Muscle of arm (tissue), 12 donors: Measurements from ENCODE around the gene PARD3B. TPM values are rescaled to one million over a fixed set of nuclear protein-coding genes. Genes with fewer than 3 reads are reported as not detected.

Source experiments
- DNase-seq: peaks from one replicate; pipeline ENCODE4 v3.0.0-alpha.2; 2013
- polyA plus RNA-seq, 12 donors: library from polyadenylated mRNA; unstranded; fragments of 120-200 nt; gene quantifications; one replicate each; pipeline ENCODE4 v1.2.1, GENCODE V29; 2013; ENCODE audit not compliant: insufficient read length in 12 of 12

The PARD3B gene
- polyA plus RNA-seq, 12 donors: 7.3 to 12.2 (median 8.5) TPM; not detected in 1

- no peak for DNase-seq
Measured at GRCh38 chr2:204583773-204584172, 38.5 kb downstream of the PARD3B start.

GRCh38 chr2:204585930-204586329 is 40.7 kb downstream of the PARD3B start:
- DNase-seq: no peak

- no peak for DNase-seq
Measured at GRCh38 chr2:204586444-204587180, 41.3 kb downstream of the PARD3B start.

GRCh38 chr2:204590063-204590462 is 44.8 kb downstream of the PARD3B start:
- no peak for DNase-seq

- DNase-seq: no peak
Measured at GRCh38 chr2:204591225-204591624, 46.0 kb downstream of the PARD3B start.

- DNase-seq: no peak
Measured at GRCh38 chr2:204604061-204604460, 58.8 kb downstream of the PARD3B start.

DNA sequence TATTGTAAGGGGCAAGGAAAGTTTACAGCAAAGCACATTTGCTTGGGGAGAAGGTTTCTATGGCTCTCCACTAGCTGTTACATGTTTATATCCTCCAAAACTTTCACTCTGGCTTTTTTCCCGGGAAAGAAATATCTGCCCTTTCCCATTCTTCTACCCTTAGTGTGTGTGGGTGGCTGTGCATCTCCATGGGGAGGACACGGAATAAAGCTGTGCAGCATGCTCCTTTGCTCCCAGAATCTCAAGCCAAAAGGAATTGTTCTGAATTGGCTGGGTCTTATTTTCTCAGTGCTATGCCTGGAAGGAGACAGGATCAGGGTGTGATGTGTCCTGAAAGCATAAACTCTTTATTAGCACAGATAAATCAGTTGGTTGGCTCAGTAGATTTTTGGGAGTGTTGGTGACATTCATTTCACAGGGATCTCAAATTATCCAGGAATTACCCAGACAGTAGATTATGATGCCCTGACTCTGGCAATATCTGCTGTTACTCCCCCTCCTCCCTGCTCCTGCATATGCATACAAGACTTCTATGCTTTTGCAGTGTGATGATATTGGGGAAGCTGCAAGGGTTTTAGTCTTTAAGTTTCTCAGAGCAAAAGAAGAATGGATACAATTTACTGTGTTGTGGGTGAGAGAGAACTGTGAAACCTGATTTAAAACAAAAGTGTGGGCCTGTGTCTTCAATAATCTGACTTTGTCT is 63.1 kb downstream of the PARD3B start:
- DNase-seq: peak; percentile 77

DNA sequence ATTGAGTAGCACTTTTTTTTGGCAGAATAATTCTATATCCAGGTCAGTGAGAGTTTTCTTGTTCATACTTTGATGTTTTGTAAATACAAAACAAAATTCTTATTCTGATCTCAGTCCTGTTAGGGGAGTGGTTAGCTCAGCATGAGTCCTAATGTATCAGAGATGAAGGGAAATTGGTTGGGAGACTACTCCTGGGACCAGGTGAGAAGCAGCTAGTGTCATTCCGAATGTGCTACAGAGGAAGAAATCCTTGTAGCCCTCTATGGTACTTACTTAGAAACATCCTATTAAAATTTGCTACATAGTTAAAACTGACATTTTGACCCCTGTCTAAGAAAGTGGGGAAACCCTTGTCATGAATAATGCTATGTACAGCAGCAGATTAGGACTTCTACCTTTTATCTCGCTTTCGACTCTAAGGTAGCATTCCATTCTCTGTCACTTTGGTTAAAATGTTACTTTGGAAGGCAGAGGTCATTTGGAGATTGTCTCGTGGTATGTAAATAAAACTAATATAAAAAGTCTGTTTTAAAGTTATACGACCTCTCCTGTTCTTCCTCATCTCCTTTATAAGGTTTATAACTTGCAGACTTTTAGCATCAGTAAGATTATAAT is 65.8 kb downstream of the PARD3B start:
- no peak for DNase-seq

DNA sequence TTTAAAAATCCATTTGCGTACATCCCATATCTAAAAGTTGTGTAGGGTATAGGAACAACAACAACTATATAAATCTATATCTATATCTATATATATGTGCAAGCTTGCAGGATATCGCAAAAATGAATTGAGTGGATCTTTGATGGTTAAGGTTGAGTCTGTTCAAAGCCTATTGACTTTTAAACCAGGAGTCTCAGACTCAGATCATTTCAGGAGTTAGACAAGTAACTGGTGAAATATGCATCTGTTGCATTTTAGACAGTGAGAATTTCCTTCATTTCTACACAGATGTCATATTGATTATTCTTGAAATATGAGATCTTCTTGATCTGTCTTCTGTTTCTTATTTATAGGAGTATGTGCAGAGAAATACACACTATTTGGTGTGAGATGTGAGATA is 66.5 kb downstream of the PARD3B start:
- DNase-seq: no peak

GRCh38 chr2:204613635-204614034 is 68.4 kb downstream of the PARD3B start:
- no peak for DNase-seq

- no peak for DNase-seq
Measured at GRCh38 chr2:204615456-204615855, 70.2 kb downstream of the PARD3B start.

DNA sequence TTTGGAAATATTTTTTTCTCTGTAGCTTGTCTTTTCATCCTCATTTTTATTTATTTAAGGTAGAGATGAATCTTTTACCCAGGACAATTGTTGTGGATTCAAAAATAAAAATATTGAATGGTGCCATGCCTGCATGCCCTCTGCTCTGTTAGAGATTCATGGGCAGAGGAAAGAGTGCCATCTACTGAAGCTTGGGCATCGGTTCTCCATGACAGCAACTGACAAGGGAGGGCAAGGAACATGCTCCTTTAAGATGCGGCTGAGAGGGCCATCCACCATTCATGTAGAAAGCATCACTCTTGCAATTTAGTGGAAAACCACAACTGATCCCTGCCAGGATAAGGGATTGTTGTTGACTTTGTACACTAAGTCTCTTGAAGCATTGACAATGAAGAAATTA is 79.9 kb downstream of the PARD3B start:
- no peak for DNase-seq

GRCh38 chr2:204628926-204629712 is 83.8 kb downstream of the PARD3B start:
- peak; percentile 31 for DNase-seq

- no peak for DNase-seq
Measured at GRCh38 chr2:204632410-204632809, 87.1 kb downstream of the PARD3B start.

- no peak for DNase-seq
Measured at GRCh38 chr2:204634564-204634963, 89.3 kb downstream of the PARD3B start.

- DNase-seq: no peak
Measured at GRCh38 chr2:204635478-204635877, 90.2 kb downstream of the PARD3B start.

DNA sequence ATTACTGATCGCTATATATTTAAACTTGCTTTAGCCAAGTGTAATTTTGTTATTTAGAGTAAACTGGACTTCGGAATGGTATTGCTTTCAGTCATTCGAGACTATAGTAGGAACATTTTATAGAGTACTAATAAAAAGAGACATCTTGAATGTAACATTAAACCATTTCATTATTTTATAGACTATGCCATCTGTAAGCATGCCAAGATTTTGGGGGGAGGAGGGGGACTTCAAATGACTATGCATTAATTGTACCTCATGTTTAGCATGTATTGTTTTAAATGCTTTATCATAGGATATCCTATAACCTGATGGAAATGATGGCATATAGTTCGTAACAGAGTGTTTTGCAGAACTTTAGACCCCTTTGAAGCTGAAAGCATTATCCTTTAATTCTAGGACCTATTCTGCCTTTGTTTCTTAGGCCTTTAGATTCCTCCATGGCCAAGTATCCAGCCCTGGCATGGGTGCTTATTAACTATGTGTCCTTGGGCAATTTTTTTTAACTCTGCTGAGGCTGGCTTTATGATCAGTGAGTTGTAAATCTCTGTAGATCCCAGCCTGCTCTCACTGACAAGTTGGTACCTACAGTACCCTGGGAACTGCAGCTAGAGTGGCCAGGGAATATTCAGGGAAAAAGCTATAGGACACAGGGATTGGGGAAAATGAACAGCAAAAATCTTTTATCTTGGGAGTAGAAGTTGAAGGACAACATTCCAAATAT is 93.4 kb downstream of the PARD3B start:
- no peak for DNase-seq

DNA sequence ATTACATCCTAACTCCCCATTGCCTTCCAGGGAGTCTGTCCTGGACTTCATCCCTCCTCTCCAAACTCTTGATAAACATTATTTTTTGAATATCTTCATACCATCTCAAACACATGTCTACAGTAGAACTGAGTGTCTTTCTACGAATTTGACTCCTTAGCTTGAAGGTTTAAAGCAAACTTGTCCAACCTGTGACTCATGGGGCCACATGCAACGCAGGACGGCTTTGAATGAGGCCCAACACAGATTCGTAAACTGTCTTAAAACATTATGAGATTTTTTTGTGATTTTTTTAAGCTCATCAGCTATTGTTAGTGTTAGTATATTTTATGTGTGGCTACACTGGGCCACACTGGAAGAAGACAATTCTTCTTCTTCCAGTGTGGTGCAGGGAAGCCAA is 98.1 kb downstream of the PARD3B start:
- DNase-seq: no peak

- no peak for DNase-seq
Measured at GRCh38 chr2:204645018-204645773, 99.9 kb downstream of the PARD3B start.

- no peak for DNase-seq
Measured at GRCh38 chr2:204647626-204648025, 102.4 kb downstream of the PARD3B start.

DNA sequence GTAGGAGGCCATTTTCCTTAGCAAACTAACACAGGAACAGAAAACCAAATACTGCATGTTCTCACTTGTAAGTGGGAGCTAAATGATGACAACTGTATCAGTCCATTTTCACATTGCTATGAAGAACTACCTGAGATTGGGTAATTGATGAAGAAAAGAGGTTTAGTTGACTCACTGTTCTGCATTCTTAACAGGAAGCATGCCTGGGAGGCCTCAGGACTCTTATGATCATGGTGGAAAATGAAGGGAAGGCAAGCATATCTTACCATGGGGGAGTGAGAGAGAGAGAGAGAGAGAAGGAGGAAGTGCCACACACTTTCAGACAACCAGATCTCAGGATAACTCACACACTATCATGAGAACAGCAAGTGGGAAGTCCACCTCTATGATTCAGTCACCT is 105.3 kb downstream of the PARD3B start:
- DNase-seq: no peak
